GM12801 (cell line): Measurements from ENCODE around the gene RFX5.

Experiments
- TF ChIP-seq, protein P1 (sequence below): IDR thresholded peaks from one replicate; pipeline ENCODE4 v1.5.1; 2011; ENCODE audit warnings: control low read depth; ENCODE audit not compliant: insufficient read length; ENCODE audit errors: extremely low read depth

RFX5 gene

DNA sequence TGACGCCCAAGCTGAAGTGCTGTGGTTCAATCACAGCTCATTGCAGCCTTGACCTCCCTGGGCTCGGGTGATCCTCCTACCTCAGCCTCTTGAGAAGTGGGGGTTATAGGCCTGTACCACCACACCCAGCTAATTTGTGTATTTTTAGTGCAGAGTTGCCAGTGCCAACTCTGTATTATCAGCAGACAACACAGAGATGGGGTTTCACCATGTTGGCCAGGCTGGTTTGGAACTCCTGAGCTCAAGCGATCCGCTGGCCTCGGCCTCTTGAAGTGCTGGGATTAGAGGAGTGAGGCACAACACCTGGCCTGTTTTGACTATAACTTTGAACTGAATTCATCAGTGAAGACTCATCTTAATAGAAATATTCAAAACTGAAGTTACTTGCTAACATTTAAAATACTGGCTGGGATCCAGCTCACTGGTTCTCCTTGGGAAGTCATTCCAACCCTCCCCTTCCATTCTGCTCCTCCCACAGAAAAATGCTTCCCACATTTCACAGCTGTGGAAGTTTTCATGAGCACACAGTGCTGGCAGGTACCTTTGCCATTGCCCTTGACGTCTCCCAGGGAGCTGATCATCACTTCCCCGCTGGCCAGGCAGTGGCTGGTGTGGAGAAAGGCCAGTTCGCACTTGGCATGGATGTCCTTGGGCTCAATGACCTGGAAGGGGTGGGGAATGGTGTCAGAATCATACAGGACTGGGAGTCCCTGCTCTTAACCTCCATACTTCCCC, 20.8 kb upstream of the RFX5 start:
- TF ChIP-seq, protein P1, sequence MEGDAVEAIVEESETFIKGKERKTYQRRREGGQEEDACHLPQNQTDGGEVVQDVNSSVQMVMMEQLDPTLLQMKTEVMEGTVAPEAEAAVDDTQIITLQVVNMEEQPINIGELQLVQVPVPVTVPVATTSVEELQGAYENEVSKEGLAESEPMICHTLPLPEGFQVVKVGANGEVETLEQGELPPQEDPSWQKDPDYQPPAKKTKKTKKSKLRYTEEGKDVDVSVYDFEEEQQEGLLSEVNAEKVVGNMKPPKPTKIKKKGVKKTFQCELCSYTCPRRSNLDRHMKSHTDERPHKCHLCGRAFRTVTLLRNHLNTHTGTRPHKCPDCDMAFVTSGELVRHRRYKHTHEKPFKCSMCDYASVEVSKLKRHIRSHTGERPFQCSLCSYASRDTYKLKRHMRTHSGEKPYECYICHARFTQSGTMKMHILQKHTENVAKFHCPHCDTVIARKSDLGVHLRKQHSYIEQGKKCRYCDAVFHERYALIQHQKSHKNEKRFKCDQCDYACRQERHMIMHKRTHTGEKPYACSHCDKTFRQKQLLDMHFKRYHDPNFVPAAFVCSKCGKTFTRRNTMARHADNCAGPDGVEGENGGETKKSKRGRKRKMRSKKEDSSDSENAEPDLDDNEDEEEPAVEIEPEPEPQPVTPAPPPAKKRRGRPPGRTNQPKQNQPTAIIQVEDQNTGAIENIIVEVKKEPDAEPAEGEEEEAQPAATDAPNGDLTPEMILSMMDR, result no peak

DNA sequence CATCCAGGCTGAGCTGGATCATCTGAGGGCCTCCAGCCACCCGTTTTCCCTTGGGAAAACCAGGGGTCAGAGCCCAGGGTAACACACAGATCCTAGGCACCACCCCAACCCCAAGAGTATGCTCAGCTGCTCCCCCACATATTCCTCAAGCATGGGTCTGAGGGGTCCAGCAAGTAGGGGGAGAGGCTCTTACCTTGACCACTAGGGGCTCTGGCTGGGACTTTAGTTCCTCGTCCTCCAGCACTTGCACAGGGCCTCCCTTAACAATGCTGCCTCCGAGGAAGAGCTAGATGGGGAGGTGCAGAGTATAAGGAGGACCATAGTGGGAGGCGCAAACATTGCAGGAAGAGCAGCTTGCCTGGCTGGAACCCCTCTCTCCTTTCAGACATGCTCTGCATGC, 17.9 kb upstream of the RFX5 start:
- TF ChIP-seq, protein P1, result no peak

DNA sequence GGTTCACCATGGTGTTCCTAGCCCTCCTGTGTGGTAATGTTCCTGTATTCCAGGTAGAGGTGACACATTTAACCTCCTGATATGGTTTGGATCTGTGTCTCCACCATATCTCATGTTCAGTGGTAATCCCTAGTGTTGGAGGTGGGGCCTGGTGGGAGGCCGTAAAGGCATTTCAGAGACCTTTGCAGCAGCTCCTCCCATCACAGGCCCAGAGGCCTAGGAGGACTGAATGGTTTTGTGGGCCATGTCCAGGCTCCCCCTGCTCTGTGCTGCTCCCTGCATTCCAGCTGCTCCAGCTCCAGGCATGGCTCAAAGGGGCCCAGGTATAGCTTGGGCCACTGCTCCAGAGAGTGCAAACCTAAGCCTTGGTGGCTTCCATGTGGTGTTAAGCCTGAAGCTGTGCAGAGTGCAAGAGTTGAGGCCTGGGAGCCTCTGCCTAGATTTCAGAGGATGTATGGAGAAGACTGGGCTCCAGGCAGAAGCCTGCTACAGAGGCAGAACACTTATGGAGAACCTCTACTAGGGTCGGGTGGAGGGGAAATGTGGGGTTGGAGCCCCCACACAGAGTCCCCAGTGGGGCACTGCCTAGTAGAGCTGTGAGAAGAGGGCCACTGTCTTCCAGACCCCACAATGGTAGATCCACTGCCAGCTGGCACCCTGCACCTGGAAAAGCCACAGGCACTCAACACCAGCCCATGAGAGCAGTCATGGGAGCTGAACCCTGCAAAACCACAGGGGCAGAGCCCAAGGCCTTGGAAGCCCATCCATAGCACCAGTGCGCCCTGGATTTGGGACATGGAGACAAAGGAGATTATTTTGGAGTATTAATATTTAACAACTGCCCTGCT, 15.5 kb upstream of the RFX5 start:
- TF ChIP-seq, protein P1, result no peak

DNA sequence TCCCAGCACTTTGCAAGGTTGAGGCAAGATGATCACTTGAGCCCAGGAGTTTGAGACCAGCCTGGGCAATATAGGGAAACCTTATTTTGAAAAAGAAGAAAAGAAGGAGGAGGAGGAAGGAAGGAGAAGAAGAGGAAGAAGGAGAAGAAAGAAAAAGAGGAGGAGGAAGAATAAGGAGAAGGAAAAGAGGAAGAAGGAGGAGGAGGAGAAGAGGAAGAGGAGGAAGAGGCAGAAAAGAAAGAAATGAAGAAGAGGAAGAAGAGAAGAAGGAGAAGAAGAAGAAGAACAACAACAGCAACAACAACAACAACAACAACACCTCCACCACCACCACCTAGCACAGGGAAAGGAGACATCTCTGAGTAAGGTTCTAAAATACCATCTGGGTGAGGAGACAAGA, 14.8 kb upstream of the RFX5 start:
- TF ChIP-seq, protein P1, result no peak

DNA sequence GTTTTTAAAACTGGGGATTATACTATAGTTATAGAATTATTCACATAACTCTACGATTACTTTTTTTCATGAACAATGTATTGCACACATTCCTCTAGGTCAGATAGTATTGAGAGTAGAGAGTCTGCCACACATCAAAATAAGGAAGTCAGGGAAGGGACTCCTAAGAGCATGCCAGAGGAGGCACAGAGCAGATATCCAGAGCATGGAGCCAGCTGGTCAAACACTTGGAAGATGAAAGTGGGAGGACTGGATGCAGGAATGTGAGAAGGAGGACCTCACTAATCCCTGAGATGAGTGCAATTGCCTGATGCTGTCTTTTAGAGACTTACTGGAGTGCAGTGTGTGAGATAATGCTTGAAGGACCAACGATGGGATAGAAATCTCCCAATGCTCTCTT, 9.6 kb upstream of the RFX5 start:
- TF ChIP-seq, protein P1, result no peak

DNA sequence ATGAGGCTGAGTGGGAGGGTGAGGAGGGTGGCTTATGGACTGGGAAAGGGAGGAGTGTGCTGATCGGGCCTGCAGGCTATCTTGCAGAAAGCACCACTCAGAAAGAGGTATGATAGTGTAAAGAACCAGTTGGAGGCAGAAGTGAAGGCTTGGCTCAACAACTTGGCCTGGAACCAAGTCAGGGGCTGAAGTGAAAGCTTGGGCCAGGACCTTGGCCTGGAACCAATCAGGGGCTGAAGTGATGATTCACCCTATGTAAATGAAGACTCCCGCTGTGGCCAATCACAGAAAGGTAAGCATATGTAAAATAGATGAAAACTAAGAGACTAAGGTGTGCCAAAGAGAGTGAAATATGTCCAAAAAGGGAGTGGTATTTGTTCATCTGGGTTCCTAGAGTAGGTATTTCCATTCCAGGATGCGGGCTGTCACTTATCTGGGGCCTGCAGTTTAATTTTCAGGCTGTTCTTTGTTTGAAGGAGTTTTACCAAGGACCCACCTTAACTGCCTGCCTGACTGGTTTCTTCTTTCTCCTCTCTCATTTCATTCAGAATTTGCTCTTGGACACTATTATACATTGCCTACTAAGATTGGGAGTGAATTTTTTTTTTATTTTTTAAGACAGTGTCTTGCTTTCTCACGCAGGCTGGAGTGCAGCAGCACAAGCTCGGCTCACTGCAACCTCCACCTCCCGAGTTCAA, 5.1 kb upstream of the RFX5 start:
- TF ChIP-seq, protein P1, result no peak
